AG04450 (cell line): ENCODE results near the gene RANBP1. TPM values are rescaled to one million over a fixed set of nuclear protein-coding genes. Genes with fewer than 3 reads are reported as not detected.

Experiments used
- CTCF ChIA-PET: fragments of 300-600, 350-600 bp; formaldehyde crosslinking; extraction: SDS; loops from one replicate; lab custom pipeline; 2022; ENCODE audit warnings: antibody characterized with exemption, inconsistent platforms; lab: Charles Lee
- POLR2A ChIA-PET: fragments of 350-600 bp; formaldehyde crosslinking; extraction: SDS; loops from one replicate; lab custom pipeline; 2021; ENCODE audit warnings: antibody characterized with exemption, inconsistent platforms; lab: Yijun Ruan, JAX
- DNase-seq: peaks from one replicate; pipeline ENCODE4 v3.0.0-alpha.2; 2011; ENCODE audit warnings: low read depth, low spot score
- H3K27ac ChIP-seq: one replicate; pipeline ENCODE4 v1.5.1; 2012; ENCODE audit warnings: low read depth, low read length, control low read depth
- H3K27me3 ChIP-seq: one replicate; pipeline ENCODE4 v1.6.0; 2012; ENCODE audit warnings: low read length; ENCODE audit not compliant: control insufficient read depth, insufficient read depth
- H3K4me3 ChIP-seq: 2 replicates; pipeline ENCODE4 v1.5.1; 2011; ENCODE audit warnings: mild to moderate bottlenecking, low read depth, low read length, control low read depth
- H3K9me3 ChIP-seq: 2 replicates; pipeline ENCODE4 v1.5.1; 2012; ENCODE audit warnings: low read length; ENCODE audit not compliant: control insufficient read depth, insufficient read depth
- polyA plus RNA-seq: library from polyadenylated mRNA; depleted of rRNA; stranded (reverse); fragments of >200 nt; gene quantifications from 2 replicates; pipeline ENCODE4 v1.2.3, GENCODE V29; 2011
- TF ChIP-seq, protein P1 (sequence below): IDR thresholded peaks from 2 replicates; pipeline ENCODE4 v1.5.1; 2011; ENCODE audit warnings: low read depth, low read length, control low read depth, inconsistent platforms

RANBP1 gene
- polyA plus RNA-seq, 1 experiment: 154 TPM

DNA sequence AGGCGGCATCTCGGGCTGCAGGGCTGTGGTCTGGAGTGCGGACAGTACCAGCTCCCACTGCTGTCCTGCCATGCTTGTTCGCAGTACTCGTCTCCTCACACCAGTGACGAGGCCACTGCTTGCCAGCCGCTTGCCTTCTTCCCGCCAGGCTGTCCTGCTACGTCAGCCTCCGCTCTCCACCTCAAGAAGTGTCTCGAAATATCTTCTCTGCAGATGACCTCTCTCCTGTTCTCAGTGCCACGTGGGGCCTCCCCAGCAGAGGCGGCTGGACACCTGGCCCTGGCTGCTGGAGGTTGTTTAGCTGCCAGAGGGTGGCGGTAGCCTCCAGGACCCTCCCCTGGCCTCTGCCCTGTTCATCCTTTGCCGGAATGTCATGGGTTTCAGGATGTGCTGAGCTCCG, 38.0 kb downstream of the RANBP1 start:
- POLR2A ChIA-PET: no interaction called here
- DNase-seq: no peak

DNA sequence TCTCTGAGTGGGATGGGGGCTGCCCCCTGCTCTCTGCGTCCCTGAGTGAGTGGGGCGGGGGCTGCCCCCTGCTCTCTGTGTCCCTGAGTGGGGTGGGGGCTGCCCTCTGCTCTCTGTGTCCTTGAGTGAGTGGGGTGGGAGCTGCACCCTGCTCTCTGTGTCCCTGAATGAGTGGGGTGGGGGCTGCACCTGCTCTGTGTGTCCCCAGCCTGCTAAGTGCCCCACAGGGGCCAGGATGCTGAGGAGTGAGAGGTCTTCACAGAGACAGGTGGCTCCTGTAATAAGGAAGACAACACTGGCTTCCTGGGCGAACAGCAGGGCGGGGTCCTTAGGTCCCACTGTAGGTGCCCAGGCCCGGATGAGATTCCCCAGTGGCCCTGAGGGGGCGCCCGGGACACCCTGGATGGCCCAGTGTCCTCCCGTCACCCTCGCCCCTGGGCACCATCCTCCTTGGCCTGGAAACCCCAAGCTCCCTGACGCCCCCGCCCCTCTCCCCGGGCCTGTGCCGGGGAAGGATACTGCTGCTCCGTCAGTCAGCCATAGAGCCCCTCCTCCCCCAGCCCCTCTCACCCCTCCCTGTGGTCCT, 38.8 kb downstream of the RANBP1 start:
- Histone ChIP-seq H3K9me3 (no peaks in the 10 kb centered on the region; the same call in 1 of the 2 replicates), H3K27me3 (no peaks in the 10 kb centered on the region), H3K27ac (no peak overlapping the region), H3K4me3 (no peak overlapping the region)
- TF ChIP-seq, protein P1, sequence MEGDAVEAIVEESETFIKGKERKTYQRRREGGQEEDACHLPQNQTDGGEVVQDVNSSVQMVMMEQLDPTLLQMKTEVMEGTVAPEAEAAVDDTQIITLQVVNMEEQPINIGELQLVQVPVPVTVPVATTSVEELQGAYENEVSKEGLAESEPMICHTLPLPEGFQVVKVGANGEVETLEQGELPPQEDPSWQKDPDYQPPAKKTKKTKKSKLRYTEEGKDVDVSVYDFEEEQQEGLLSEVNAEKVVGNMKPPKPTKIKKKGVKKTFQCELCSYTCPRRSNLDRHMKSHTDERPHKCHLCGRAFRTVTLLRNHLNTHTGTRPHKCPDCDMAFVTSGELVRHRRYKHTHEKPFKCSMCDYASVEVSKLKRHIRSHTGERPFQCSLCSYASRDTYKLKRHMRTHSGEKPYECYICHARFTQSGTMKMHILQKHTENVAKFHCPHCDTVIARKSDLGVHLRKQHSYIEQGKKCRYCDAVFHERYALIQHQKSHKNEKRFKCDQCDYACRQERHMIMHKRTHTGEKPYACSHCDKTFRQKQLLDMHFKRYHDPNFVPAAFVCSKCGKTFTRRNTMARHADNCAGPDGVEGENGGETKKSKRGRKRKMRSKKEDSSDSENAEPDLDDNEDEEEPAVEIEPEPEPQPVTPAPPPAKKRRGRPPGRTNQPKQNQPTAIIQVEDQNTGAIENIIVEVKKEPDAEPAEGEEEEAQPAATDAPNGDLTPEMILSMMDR: no peak
- no peak for DNase-seq
- ChIA-PET POLR2A (no interaction called here), CTCF (interaction anchor here (0.6 to 1.1 kb wide), 2 partner anchors 122 to 163 kb away, joined by 3 read pairs; no protein-coding TSS in a partner anchor)

More for the DNA sequence above, 38.0 kb downstream of the RANBP1 start:
- TF ChIP-seq, protein P1: no peak; the same call in none of the 2 replicates
- CTCF ChIA-PET: interaction anchor here (0.7 to 1.1 kb wide), 2 partner anchors 129 to 163 kb away, joined by 3 read pairs; no protein-coding TSS in a partner anchor
- no peaks in the 10 kb centered on the region for H3K27me3 ChIP-seq
- H3K4me3 ChIP-seq: no peak overlapping the region
- no peak overlapping the region for H3K27ac ChIP-seq
- H3K9me3 ChIP-seq: no peaks in the 10 kb centered on the region; the same call in 1 of the 2 replicates

DNA sequence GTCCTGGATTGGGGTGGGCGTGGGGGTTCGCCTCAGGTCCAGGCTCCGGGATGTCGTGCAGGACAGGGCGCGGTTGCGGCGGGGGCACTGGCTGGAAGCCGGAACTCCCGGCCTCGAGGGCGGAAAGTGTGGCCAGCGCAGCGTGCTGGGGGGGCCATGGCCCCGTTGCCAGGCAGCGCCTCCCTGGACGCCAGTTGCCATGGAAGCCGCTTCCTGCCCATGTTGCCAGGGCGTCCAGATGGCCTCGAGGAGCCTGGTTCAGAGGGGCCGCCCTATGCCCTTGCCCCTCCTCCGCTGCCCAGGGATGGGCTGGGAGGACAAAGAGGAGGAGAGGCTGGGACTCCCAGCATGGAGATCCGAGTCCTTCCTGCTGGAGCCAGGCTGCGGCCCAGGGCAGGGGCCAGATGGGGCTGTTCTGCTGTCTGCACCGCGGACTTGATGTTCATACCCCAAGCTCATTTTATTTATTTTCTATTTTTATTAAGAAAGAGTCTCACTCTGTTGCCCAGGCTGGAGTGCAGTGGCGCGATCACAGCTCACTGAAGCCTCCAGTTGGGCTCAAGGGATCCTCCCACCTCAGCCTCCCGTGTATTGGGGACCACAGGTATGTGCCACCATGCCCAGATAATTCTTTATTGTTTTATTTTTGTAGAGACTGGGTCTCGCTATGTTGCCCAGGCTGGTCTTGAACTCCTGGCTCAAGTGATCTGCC, 39.6 kb downstream of the RANBP1 start:
- TF ChIP-seq, protein P1: no peak
- CTCF ChIA-PET: interaction anchor here (3.0 kb wide), 1 partner anchor 130 kb away, joined by 38 read pairs; no protein-coding TSS in a partner anchor
- Histone ChIP-seq H3K27me3 (peaks cover 6% of the 10 kb centered on the region), H3K9me3 (no peaks in the 10 kb centered on the region; the same call in 1 of the 2 replicates), H3K4me3 (no peak overlapping the region), H3K27ac (no peak overlapping the region)
- DNase-seq: no peak
- POLR2A ChIA-PET: no interaction called here

DNA sequence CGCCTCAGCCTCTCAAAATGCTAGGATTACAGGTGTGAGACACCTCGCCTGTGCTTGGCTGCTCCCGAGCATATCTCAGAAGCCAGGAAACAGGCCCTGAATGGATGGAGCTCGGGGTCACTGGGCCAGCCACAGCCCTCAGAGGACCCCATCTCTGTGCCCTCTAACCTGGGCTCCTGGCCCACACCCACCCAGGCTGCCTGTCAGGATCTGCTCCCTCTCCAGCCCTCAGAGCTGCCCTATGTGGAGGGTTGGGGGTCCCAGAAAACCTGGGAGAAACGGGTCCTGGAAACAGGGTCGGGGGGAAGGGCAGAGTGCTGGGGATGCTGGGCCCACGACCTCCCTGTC, 40.1 kb downstream of the RANBP1 start:
- no peak for DNase-seq
- no peaks in the 10 kb centered on the region; the same call in 1 of the 2 replicates for H3K9me3 ChIP-seq
- no peak overlapping the region for H3K4me3 ChIP-seq
- CTCF ChIA-PET: interaction anchor here (3.0 kb wide), 1 partner anchor 129 kb away, joined by 38 read pairs; no protein-coding TSS in a partner anchor
- POLR2A ChIA-PET: no interaction called here
- H3K27ac ChIP-seq: no peak overlapping the region
- H3K27me3 ChIP-seq: peaks cover 10% of the 10 kb centered on the region
- TF ChIP-seq, protein P1: no peak
